ENCODE data around the gene TMEM79. TPM values are rescaled to one million over a fixed set of nuclear protein-coding genes. Genes with fewer than 3 reads are reported as not detected.

Gene TMEM79
- total RNA-seq, 2 donors from 2014 or later = 0.56 to 5.0 TPM

DNA sequence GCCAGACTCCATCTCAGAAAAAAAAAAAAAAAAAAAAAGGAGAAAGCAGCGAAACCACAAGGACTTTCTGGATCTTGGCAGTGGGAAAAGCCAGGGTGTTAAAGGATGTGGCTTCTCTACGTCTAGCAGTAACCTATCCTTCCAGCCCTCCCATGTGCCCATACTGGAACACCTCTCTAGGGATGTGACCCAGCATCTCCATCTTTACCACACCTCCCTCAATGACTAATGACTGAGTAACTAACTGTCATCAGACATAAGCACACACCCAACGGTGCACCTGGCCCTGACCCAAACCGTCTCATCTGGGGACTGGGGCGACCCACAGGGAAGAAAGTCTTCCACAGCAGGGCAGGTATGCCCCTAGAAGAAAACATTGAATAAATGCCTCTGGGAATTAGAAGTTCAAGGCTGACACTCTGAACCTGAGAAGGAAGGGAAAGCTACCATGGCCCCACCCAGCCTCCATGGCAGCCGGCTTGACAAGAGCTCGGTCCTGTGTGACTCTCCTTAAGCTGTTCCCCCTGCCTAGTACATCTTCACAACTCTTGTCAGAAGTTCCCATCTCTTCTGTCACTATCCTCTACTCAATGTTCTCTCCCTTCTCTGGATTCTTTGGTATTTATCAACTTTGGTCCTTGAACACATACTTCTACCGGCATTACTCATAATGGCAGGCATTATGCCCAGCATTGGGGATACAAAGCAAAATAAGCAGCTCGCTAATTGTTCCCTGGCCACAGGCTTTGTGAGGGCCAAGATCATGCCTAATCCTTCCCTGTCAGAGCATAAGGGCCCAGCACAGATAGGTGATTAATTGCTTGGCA, 21.5 kb upstream of the TMEM79 start:
- H3K4me3 ChIP-seq = no peak overlapping the region
- TF ChIP-seq, protein P1, sequence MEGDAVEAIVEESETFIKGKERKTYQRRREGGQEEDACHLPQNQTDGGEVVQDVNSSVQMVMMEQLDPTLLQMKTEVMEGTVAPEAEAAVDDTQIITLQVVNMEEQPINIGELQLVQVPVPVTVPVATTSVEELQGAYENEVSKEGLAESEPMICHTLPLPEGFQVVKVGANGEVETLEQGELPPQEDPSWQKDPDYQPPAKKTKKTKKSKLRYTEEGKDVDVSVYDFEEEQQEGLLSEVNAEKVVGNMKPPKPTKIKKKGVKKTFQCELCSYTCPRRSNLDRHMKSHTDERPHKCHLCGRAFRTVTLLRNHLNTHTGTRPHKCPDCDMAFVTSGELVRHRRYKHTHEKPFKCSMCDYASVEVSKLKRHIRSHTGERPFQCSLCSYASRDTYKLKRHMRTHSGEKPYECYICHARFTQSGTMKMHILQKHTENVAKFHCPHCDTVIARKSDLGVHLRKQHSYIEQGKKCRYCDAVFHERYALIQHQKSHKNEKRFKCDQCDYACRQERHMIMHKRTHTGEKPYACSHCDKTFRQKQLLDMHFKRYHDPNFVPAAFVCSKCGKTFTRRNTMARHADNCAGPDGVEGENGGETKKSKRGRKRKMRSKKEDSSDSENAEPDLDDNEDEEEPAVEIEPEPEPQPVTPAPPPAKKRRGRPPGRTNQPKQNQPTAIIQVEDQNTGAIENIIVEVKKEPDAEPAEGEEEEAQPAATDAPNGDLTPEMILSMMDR (IDR thresholded peaks at IDR 0.05) = no peak
- H3K27me3 ChIP-seq (replicated peaks; ENCODE audit: insufficient read depth) = no peaks in the 10 kb centered on the region
- H3K4me1 ChIP-seq (ENCODE audit: control insufficient read depth in 1 of 2, low read depth in 2 of 2) = no peaks in the 10 kb centered on the region
- peaks cover 88% of the 10 kb centered on the region for H3K36me3 ChIP-seq
- no peak overlapping the region for H3K27ac ChIP-seq
- ATAC-seq (ENCODE audit: insufficient number of reproducible peaks, low FRiP score, low read depth) (no peak), DNase-seq (ENCODE audit: low spot score) (no peak)
- no peaks in the 10 kb centered on the region for H3K9me3 ChIP-seq

DNA sequence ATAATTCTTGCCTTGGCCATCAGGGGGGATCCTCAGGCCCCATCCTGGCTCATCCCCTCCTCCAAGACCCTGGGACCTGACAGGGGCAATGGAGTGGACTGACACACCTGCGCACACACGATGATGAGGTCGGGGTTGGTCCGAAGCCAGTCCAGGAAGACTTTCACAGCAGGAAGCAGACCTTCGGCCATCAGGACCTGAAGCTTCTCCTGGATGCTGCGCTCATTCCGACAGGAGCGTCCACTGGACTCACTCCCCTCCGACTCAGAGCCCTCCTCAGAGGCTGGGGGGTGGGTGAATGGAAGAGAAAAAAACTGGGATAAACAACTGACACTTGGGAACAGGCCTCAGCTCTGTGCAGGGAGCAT, 20.9 kb upstream of the TMEM79 start:
- Histone ChIP-seq H3K4me3 (no peak overlapping the region), H3K27ac (no peak overlapping the region)
- no peak for ATAC-seq (ENCODE audit: insufficient number of reproducible peaks, low FRiP score, low read depth)

DNA sequence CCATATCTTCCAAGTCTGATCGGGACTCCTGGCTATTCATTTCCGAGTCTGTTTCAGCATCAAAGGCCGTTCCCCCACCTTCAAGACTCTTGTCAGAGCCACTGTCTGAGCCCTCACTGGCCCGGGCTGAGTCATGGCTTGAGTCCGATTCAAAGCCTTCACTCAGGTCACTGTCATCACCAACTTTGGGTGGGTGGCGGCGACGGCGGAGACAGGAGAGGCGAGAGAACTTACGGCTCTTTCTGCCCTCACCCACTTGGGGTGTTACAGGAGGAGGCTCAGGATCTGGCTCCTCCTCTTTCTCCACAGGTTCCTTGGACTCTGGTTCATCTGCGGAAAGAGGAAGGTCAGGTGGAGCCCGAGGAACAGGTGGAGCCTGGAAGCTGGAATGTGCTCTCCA, 18.1 kb upstream of the TMEM79 start:
- Histone ChIP-seq H3K4me1 (ENCODE audit: control insufficient read depth in 1 of 2, low read depth in 2 of 2) (no peaks in the 10 kb centered on the region), H3K4me3 (no peak overlapping the region), H3K27me3 (replicated peaks; ENCODE audit: insufficient read depth) (no peaks in the 10 kb centered on the region), H3K27ac (no peak overlapping the region), H3K9me3 (no peaks in the 10 kb centered on the region), H3K36me3 (peaks cover 78% of the 10 kb centered on the region)
- TF ChIP-seq, protein P1 (IDR thresholded peaks at IDR 0.05) = no peak
- ATAC-seq (ENCODE audit: insufficient number of reproducible peaks, low FRiP score, low read depth) (no peak), DNase-seq (ENCODE audit: low spot score) (no peak)

More for the DNA sequence above, 20.9 kb upstream of the TMEM79 start:
- Histone ChIP-seq H3K27me3 (replicated peaks; ENCODE audit: insufficient read depth) (no peaks in the 10 kb centered on the region), H3K4me1 (ENCODE audit: control insufficient read depth in 1 of 2, low read depth in 2 of 2) (no peaks in the 10 kb centered on the region), H3K36me3 (peaks cover 88% of the 10 kb centered on the region), H3K9me3 (no peaks in the 10 kb centered on the region)
- DNase-seq (ENCODE audit: low spot score) = no peak
- TF ChIP-seq, protein P1 (IDR thresholded peaks at IDR 0.05) = no peak

DNA sequence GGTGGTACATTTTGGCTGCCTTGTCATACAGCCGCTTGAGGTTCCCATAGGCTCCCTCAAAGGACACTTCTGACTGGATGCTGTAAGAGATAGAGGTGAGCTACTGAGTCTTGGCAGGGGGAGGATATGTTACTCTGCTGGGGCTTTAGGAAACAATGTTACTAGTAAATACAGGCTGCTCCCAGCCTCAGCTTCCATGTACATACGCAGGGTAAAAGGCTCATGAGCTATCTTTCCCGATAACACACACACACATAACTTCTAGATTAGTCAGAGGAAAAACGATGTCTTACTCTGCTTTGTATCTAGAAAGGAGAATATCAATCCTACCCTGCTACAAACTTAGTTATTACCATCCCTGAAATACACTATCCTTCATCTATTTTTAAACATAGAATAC, 15.8 kb upstream of the TMEM79 start:
- no peak for ATAC-seq (ENCODE audit: insufficient number of reproducible peaks, low FRiP score, low read depth)
- Histone ChIP-seq H3K9me3 (no peaks in the 10 kb centered on the region), H3K27ac (no peak overlapping the region), H3K4me3 (no peak overlapping the region), H3K36me3 (peaks cover 73% of the 10 kb centered on the region), H3K27me3 (replicated peaks; ENCODE audit: insufficient read depth) (no peaks in the 10 kb centered on the region), H3K4me1 (ENCODE audit: control insufficient read depth in 1 of 2, low read depth in 2 of 2) (no peaks in the 10 kb centered on the region)
- DNase-seq (ENCODE audit: low spot score) = no peak
- TF ChIP-seq, protein P1 (IDR thresholded peaks at IDR 0.05) = no peak

DNA sequence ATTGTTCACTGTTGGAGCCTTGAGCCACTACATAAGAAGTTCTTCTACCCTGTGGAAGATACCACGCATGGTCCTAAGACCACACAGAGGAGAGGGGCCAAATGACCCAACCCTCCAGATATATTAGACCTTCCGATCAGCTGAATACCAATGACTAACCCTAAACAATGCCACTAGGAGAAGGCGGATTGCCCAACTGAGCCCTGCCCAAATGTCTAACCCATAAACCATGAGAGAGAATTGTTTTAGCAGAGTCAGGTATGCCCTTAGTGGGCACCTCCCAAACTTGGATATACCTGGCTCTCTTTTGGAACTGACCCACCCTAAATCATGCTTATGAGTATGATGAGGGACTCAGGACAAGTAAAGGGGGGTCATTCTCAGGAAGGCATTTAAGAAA, 13.8 kb upstream of the TMEM79 start:
- H3K27ac ChIP-seq = no peak overlapping the region
- no peak for ATAC-seq (ENCODE audit: insufficient number of reproducible peaks, low FRiP score, low read depth)

More for the DNA sequence above, 13.8 kb upstream of the TMEM79 start:
- Histone ChIP-seq H3K4me3 (no peak overlapping the region), H3K27me3 (replicated peaks; ENCODE audit: insufficient read depth) (no peaks in the 10 kb centered on the region), H3K9me3 (no peaks in the 10 kb centered on the region), H3K4me1 (ENCODE audit: control insufficient read depth in 1 of 2, low read depth in 2 of 2) (no peaks in the 10 kb centered on the region), H3K36me3 (peaks cover 81% of the 10 kb centered on the region)
- TF ChIP-seq, protein P1 (IDR thresholded peaks at IDR 0.05) = no peak
- no peak for DNase-seq (ENCODE audit: low spot score)
